Right lobe of liver (tissue), 6 donors: ENCODE measurements around the gene DLGAP4. TPM values are rescaled to one million over a fixed set of nuclear protein-coding genes. Genes with fewer than 3 reads are reported as not detected.
A peak's percentile ranks its signal among the peaks of the same experiment; 100 is the strongest.

Experiments used
- ATAC-seq, 4 donors: fragments of 200-7000 bp; cut with Tn5 transposase; one replicate each; pipeline ENCODE4 v1.9.1; 2020; ENCODE audit warnings: mild to moderate bottlenecking in 4 of 4, moderate library complexity in 4 of 4
- DNase-seq, 3 donors: peaks; one replicate each; pipeline ENCODE4 v3.0.0-alpha.2; 2020
- H3K27ac ChIP-seq, 3 donors: fragments of 200-600 bp; one replicate each; pipeline ENCODE4 v1.8.0; 2022
- H3K27me3 ChIP-seq, 2 donors: fragments of 200-600 bp; one replicate each; pipeline ENCODE4 v1.8.0; 2022
- H3K36me3 ChIP-seq, 4 donors: fragments of 200-600 bp; sonication (generic) in 1 of 4; one replicate each; pipeline versions ENCODE4 v1.5.1 to v1.8.0; 2017 to 2022; ENCODE audit warnings: control low read depth in 1 of 4
- H3K4me1 ChIP-seq, 4 donors: fragments of 200-600 bp; sonication (generic) in 1 of 4; one replicate each; pipeline versions ENCODE4 v1.5.1 to v1.8.0; 2017 to 2022; ENCODE audit warnings: control low read depth in 1 of 4
- H3K4me3 ChIP-seq, 3 donors: fragments of 200-600 bp; one replicate each; pipeline ENCODE4 v1.8.0; 2022
- H3K9me3 ChIP-seq, 4 donors: fragments of 200-600 bp; sonication (generic) in 1 of 4; one replicate each; pipeline versions ENCODE4 v1.5.1 to v1.8.0; 2017 to 2022; ENCODE audit warnings: control low read depth in 1 of 4
- CTCF ChIP-seq, 4 donors: fragments of 200-600 bp in 3 of 4; fragments of 450-650 bp in 1 of 4; IDR thresholded peaks; one replicate each; pipeline versions ENCODE4 v1.5.1 to v1.8.0; 2016 to 2022; ENCODE audit warnings: antibody characterized with exemption in 4 of 4, mild to moderate bottlenecking in 2 of 4
- POLR2A ChIP-seq: fragments of 450-650 bp; IDR thresholded peaks from one replicate; pipeline ENCODE4 v1.6.1; 2017; ENCODE audit warnings: antibody characterized with exemption, mild to moderate bottlenecking
- WGBS: methylation state at CpG from one replicate; pipeline ENCODE4 v1.1.6; 2018; ENCODE audit warnings: low coverage, low lambda C conversion rate; ENCODE audit not compliant: insufficient coverage; ENCODE audit errors: missing lambda C conversion rate; 5-methylcytosine and 5-hydroxymethylcytosine counted together
- intact Hi-C, 2 donors: fragments of 100-400 bp; cut with DNase I; formaldehyde crosslinking; loops; one replicate each; pipeline versions ENCODE4 v1.11.2 to v1.14.1; 2022
- total RNA-seq, 6 experiments: library from RNA; depleted of rRNA in 2 of 6; stranded (reverse); fragments of >200 nt in 2 of 6; fragmentation: NEBNext Ultra II Directional in 3 of 6; extraction: Animal tissue kit (Norgen Biotek cat#: 25700) in 3 of 6; gene quantifications; one replicate each; pipeline versions ENCODE4 v1.1.0 to v1.2.4, GENCODE V29; 2016 to 2023
- donor health status: DM: no; HTN: yes; CAD: no.
- donor health status: DM: no; HTN: no; CAD: no.
- donor health status: DM: no; HTN: no; CAD: no.
- donor health status: DM: no; HTN: yes; CAD: no.
- donor health status: DM: no; HTN: yes; CAD: no.

The DLGAP4 gene
- total RNA-seq, 6 experiments from 2014 or later = 15.5 to 35.1 (median 23.2) TPM

GRCh38 chr20:36498386-36499179, 192.4 kb downstream of the DLGAP4 start:
- ATAC-seq (peak; percentile 15 to 62 (median 29)), DNase-seq (peak in 2 of 3 donors; percentile 54 to 67)
- peak overlapping the region in 1 of 3 donors; percentile 39 for H3K27ac ChIP-seq
- WGBS = 70% methylated on average over 7 of the region's 14 CpGs
- H3K4me3 ChIP-seq = no peak overlapping the region
- TF ChIP-seq CTCF (IDR thresholded peaks at IDR 0.05) (no peak), POLR2A (no peak)
- intact Hi-C loops = no loop called here
- H3K4me1 ChIP-seq = peaks cover 0 to 33% (median 3%) of the 10 kb centered on the region in 4 donors
- peaks cover 0 to 34% (median 12%) of the 10 kb centered on the region in 4 donors for H3K36me3 ChIP-seq
- no peaks in the 10 kb centered on the region for H3K27me3 ChIP-seq
- H3K9me3 ChIP-seq = no peaks in the 10 kb centered on the region

GRCh38 chr20:36499211-36499610, 193.1 kb downstream of the DLGAP4 start:
- intact Hi-C loops = no loop called here
- TF ChIP-seq POLR2A (no peak), CTCF (IDR thresholded peaks at IDR 0.05) (no peak)
- H3K27ac ChIP-seq = no peak overlapping the region
- H3K36me3 ChIP-seq = peaks cover 0 to 40% (median 13%) of the 10 kb centered on the region in 4 donors
- no peak for DNase-seq
- H3K4me3 ChIP-seq = no peak overlapping the region
- no peaks in the 10 kb centered on the region for H3K9me3 ChIP-seq
- no peak for ATAC-seq
- WGBS = 91% methylated on average over 10 of the region's 26 CpGs
- H3K4me1 ChIP-seq = peaks cover 0 to 26% (median 3%) of the 10 kb centered on the region in 4 donors
- H3K27me3 ChIP-seq = no peaks in the 10 kb centered on the region

GRCh38 chr20:36499723-36500501, 193.8 kb downstream of the DLGAP4 start:
- TF ChIP-seq CTCF (IDR thresholded peaks at IDR 0.05) = no peak
- no peak for TF ChIP-seq POLR2A
- no peaks in the 10 kb centered on the region for H3K9me3 ChIP-seq
- H3K4me1 ChIP-seq = peaks cover 0 to 24% (median 3%) of the 10 kb centered on the region in 4 donors
- DNase-seq = no peak
- no peak overlapping the region for H3K27ac ChIP-seq
- 70% methylated on average over 7 of the region's 31 CpGs for WGBS
- no peak overlapping the region for H3K4me3 ChIP-seq
- intact Hi-C loops = no loop called here
- H3K36me3 ChIP-seq = peaks cover 0 to 47% (median 13%) of the 10 kb centered on the region in 4 donors
- ATAC-seq = no peak
- H3K27me3 ChIP-seq = no peaks in the 10 kb centered on the region

- no peak for DNase-seq
- Histone ChIP-seq H3K36me3 (peaks cover 0 to 47% (median 13%) of the 10 kb centered on the region in 4 donors), H3K4me1 (peaks cover 0 to 24% (median 3%) of the 10 kb centered on the region in 4 donors), H3K4me3 (no peak overlapping the region), H3K27ac (no peak overlapping the region), H3K9me3 (no peaks in the 10 kb centered on the region), H3K27me3 (no peaks in the 10 kb centered on the region)
- WGBS = 76% methylated on average over 2 of the region's 3 CpGs
- intact Hi-C loops = no loop called here
- TF ChIP-seq CTCF (IDR thresholded peaks at IDR 0.05) (no peak), POLR2A (no peak)
- no peak for ATAC-seq
These were observed 195.3 kb downstream of the DLGAP4 start for GRCh38 chr20:36501367-36502006.
